Osteocyte (in vitro differentiated cells): ENCODE measurements around the gene MARK1. TPM values are rescaled to one million over a fixed set of nuclear protein-coding genes. Genes with fewer than 3 reads are reported as not detected.

Experiments
- DNase-seq: peaks from one replicate; pipeline ENCODE4 v3.0.0; 2021; ENCODE audit warnings: mixed read lengths; ENCODE audit not compliant: unreplicated experiment; ENCODE audit errors: extremely low spot score
- H3K27ac Mint-ChIP-seq: one replicate; pipeline ENCODE4 v1.8.0; 2021; ENCODE audit warnings: mild to moderate bottlenecking, mixed read lengths; ENCODE audit not compliant: unreplicated experiment
- H3K27me3 Mint-ChIP-seq: one replicate; pipeline ENCODE4 v1.8.0; 2021; ENCODE audit warnings: mixed read lengths; ENCODE audit not compliant: unreplicated experiment
- H3K36me3 Mint-ChIP-seq: one replicate; pipeline ENCODE4 v1.8.0; 2021; ENCODE audit warnings: mixed read lengths; ENCODE audit not compliant: unreplicated experiment
- H3K4me1 Mint-ChIP-seq: one replicate; pipeline ENCODE4 v1.8.0; 2021; ENCODE audit warnings: mixed read lengths; ENCODE audit not compliant: unreplicated experiment
- H3K4me3 Mint-ChIP-seq: one replicate; pipeline ENCODE4 v1.8.0; 2021; ENCODE audit warnings: mild to moderate bottlenecking, moderate library complexity, mixed read lengths; ENCODE audit not compliant: unreplicated experiment
- H3K9me3 Mint-ChIP-seq: one replicate; pipeline ENCODE4 v1.8.0; 2021; ENCODE audit warnings: mixed read lengths; ENCODE audit not compliant: unreplicated experiment
- CTCF ChIP-seq: fragments of 200-600 bp; sonication (generic); IDR thresholded peaks from 2 replicates; pipeline ENCODE4 v1.5.0; 2021; ENCODE audit warnings: antibody characterized with exemption, mild to moderate bottlenecking, moderate library complexity
- total RNA-seq: library from RNA; stranded (reverse); gene quantifications from 2 replicates; pipeline ENCODE4 v1.2.1, GENCODE V29; 2021

The MARK1 gene
- total RNA-seq, 1 donor from 2014 or later = 1.2 TPM

- H3K36me3 Mint-ChIP-seq = no peaks in the 10 kb centered on the region
- no peak overlapping the region for H3K4me3 Mint-ChIP-seq
- no peaks in the 10 kb centered on the region for H3K27me3 Mint-ChIP-seq
- TF ChIP-seq CTCF = no peak
- DNase-seq = no peak
- H3K4me1 Mint-ChIP-seq = no peaks in the 10 kb centered on the region
- no peak overlapping the region for H3K27ac Mint-ChIP-seq
- no peaks in the 10 kb centered on the region for H3K9me3 Mint-ChIP-seq
Observed at GRCh38 chr1:220550811-220551399, 23.0 kb downstream of the MARK1 start.

- Mint-ChIP-seq H3K9me3 (no peaks in the 10 kb centered on the region), H3K4me3 (no peak overlapping the region), H3K36me3 (no peaks in the 10 kb centered on the region), H3K27ac (no peak overlapping the region), H3K4me1 (no peaks in the 10 kb centered on the region), H3K27me3 (no peaks in the 10 kb centered on the region)
- no peak for TF ChIP-seq CTCF
- no peak for DNase-seq
Observed at GRCh38 chr1:220551718-220552117, 23.8 kb downstream of the MARK1 start.

- no peaks in the 10 kb centered on the region for H3K36me3 Mint-ChIP-seq
- no peaks in the 10 kb centered on the region for H3K9me3 Mint-ChIP-seq
- no peaks in the 10 kb centered on the region for H3K27me3 Mint-ChIP-seq
- TF ChIP-seq CTCF = no peak
- no peak overlapping the region for H3K4me3 Mint-ChIP-seq
- no peak for DNase-seq
- no peak overlapping the region for H3K27ac Mint-ChIP-seq
- no peaks in the 10 kb centered on the region for H3K4me1 Mint-ChIP-seq
Observed at GRCh38 chr1:220552672-220553260, 24.8 kb downstream of the MARK1 start.

GRCh38 chr1:220556641-220557040, 28.7 kb downstream of the MARK1 start:
- no peak overlapping the region for H3K27ac Mint-ChIP-seq
- H3K4me3 Mint-ChIP-seq = no peak overlapping the region
- H3K27me3 Mint-ChIP-seq = no peaks in the 10 kb centered on the region
- no peaks in the 10 kb centered on the region for H3K4me1 Mint-ChIP-seq
- H3K36me3 Mint-ChIP-seq = no peaks in the 10 kb centered on the region
- no peak for TF ChIP-seq CTCF
- H3K9me3 Mint-ChIP-seq = no peaks in the 10 kb centered on the region
- DNase-seq = no peak

- H3K27ac Mint-ChIP-seq = no peak overlapping the region
- DNase-seq = no peak
- H3K27me3 Mint-ChIP-seq = no peaks in the 10 kb centered on the region
- no peaks in the 10 kb centered on the region for H3K9me3 Mint-ChIP-seq
- H3K4me3 Mint-ChIP-seq = no peak overlapping the region
- H3K36me3 Mint-ChIP-seq = no peaks in the 10 kb centered on the region
- H3K4me1 Mint-ChIP-seq = no peaks in the 10 kb centered on the region
- TF ChIP-seq CTCF = no peak
Observed at GRCh38 chr1:220563564-220563963, 35.6 kb downstream of the MARK1 start.
